ENCODE measurements around the gene NR3C1. TPM values are rescaled to one million over a fixed set of nuclear protein-coding genes. Genes with fewer than 3 reads are reported as not detected.

The NR3C1 gene
- total RNA-seq, 2 experiments from 2014 or later = 52.7 to 55.6 TPM

GRCh38 chr5:143249851-143250250 is 153.6 kb downstream of the NR3C1 start:
- no peak for DNase-seq

GRCh38 chr5:143248822-143249579 is 154.5 kb downstream of the NR3C1 start:
- Mint-ChIP-seq H3K4me3 (no peak overlapping the region), H3K27me3 (no peaks in the 10 kb centered on the region), H3K36me3 (ENCODE audit: low read depth) (no peaks in the 10 kb centered on the region), H3K9me3 (no peaks in the 10 kb centered on the region), H3K27ac (no peak overlapping the region), H3K4me1 (ENCODE audit: low read depth) (no peaks in the 10 kb centered on the region)
- DNase-seq (no peak), ATAC-seq (no peak)
- intact Hi-C loops (cut with micrococcal nuclease) = no loop called here
- CTCF ChIA-PET = interaction anchor here (1.2 to 1.4 kb wide), 3 partner anchors 10 to 155 kb away, joined by 3 read pairs; no protein-coding TSS in a partner anchor
- no peak for TF ChIP-seq CTCF (IDR thresholded peaks at IDR 0.05)
- POLR2A ChIA-PET = no interaction called here

More at GRCh38 chr5:143249851-143250250, 153.6 kb downstream of the NR3C1 start:
- Mint-ChIP-seq H3K27me3 (no peaks in the 10 kb centered on the region), H3K9me3 (no peaks in the 10 kb centered on the region), H3K4me1 (ENCODE audit: low read depth) (no peaks in the 10 kb centered on the region), H3K4me3 (no peak overlapping the region), H3K27ac (no peak overlapping the region), H3K36me3 (ENCODE audit: low read depth) (no peaks in the 10 kb centered on the region)
- ChIA-PET CTCF (interaction anchor here (1.2 to 1.3 kb wide), 2 partner anchors 36 to 154 kb away, joined by 3 read pairs; no protein-coding TSS in a partner anchor), POLR2A (interaction anchor here (0.9 kb wide), 1 partner anchor 22 kb away, joined by 3 read pairs; no protein-coding TSS in a partner anchor)
- ATAC-seq = no peak
- no peak for TF ChIP-seq CTCF (IDR thresholded peaks at IDR 0.05)
- intact Hi-C loops (cut with micrococcal nuclease) = no loop called here

GRCh38 chr5:143248391-143248790 is 155.1 kb downstream of the NR3C1 start:
- DNase-seq (no peak), ATAC-seq (no peak)
- intact Hi-C loops (cut with micrococcal nuclease) = no loop called here
- CTCF ChIA-PET = interaction anchor here (1.1 to 1.4 kb wide), 2 partner anchors 10 to 53 kb away, joined by 3 read pairs; no protein-coding TSS in a partner anchor
- POLR2A ChIA-PET = no interaction called here
- Mint-ChIP-seq H3K27ac (no peak overlapping the region), H3K36me3 (ENCODE audit: low read depth) (no peaks in the 10 kb centered on the region), H3K27me3 (no peaks in the 10 kb centered on the region), H3K9me3 (no peaks in the 10 kb centered on the region), H3K4me1 (ENCODE audit: low read depth) (no peaks in the 10 kb centered on the region), H3K4me3 (no peak overlapping the region)
- TF ChIP-seq CTCF (IDR thresholded peaks at IDR 0.05) = no peak

GRCh38 chr5:143247134-143247815 is 156.2 kb downstream of the NR3C1 start:
- H3K4me3 Mint-ChIP-seq = no peak overlapping the region
- no peaks in the 10 kb centered on the region for H3K4me1 Mint-ChIP-seq (ENCODE audit: low read depth)
- H3K27ac Mint-ChIP-seq = no peak overlapping the region
- DNase-seq (no peak), ATAC-seq (no peak)
- ChIA-PET CTCF (interaction anchor here (1.1 to 1.4 kb wide), 2 partner anchors 11 to 52 kb away, joined by 3 read pairs; no protein-coding TSS in a partner anchor), POLR2A (no interaction called here)
- no peak for TF ChIP-seq CTCF (IDR thresholded peaks at IDR 0.05)
- intact Hi-C loops (cut with micrococcal nuclease) = no loop called here
- H3K9me3 Mint-ChIP-seq = no peaks in the 10 kb centered on the region
- no peaks in the 10 kb centered on the region for H3K27me3 Mint-ChIP-seq
- H3K36me3 Mint-ChIP-seq (ENCODE audit: low read depth) = no peaks in the 10 kb centered on the region
